ENCODE data around the gene INPP5E.

- TF ChIP-seq CTCF (IDR thresholded peaks at IDR 0.05; ENCODE audit: low read depth, low read length, poor library complexity, severe bottlenecking) = no peak
- TF ChIP-seq EZH2phosphoT487 (IDR thresholded peaks at IDR 0.05; ENCODE audit: borderline replicate concordance, low read length) = no peak
Observed at GRCh38 chr9:136466155-136466541, 26.5 kb upstream of the INPP5E start.
